Upper lobe of left lung (tissue), 4 donors: Measurements from ENCODE around the gene ZCCHC7.

Source experiments
- CTCF ChIP-seq, 6 experiments: fragments of 450-650 bp in 4 of 6; fragments of 200-600 bp in 2 of 6; sonication (generic) in 2 of 6; IDR thresholded peaks; one replicate each; pipeline ENCODE4 v1.5.1; 2016 to 2019; ENCODE audit warnings: antibody characterized with exemption in 6 of 6
- POLR2A ChIP-seq, 4 donors: fragments of 450-650 bp; IDR thresholded peaks; one replicate each; pipeline ENCODE4 v1.5.1; 2016 to 2017; ENCODE audit warnings: antibody characterized with exemption in 4 of 4, mild to moderate bottlenecking in 2 of 4
- POLR2AphosphoS5 ChIP-seq, 2 donors: sonication (generic); formaldehyde crosslinking; IDR thresholded peaks; one replicate each; pipeline ENCODE4 v1.5.1; 2017; ENCODE audit warnings: antibody characterized with exemption in 2 of 2

GRCh38 chr9:37345038-37345437 lies 224.7 kb downstream of the ZCCHC7 start:
- no peak for TF ChIP-seq CTCF (IDR thresholded peaks at IDR 0.05)
- TF ChIP-seq POLR2A (IDR thresholded peaks at IDR 0.05) = no peak
- TF ChIP-seq POLR2AphosphoS5 (IDR thresholded peaks at IDR 0.05) = no peak
